PFSK-1 (cell line): ENCODE results near the gene KCNQ5.

Source experiments
- FOXP2 ChIP-seq: optimal IDR thresholded peaks from 2 replicates; pipeline ENCODE3; 2011; ENCODE audit warnings: borderline replicate concordance, control low read depth, inconsistent platforms; ENCODE audit not compliant: insufficient read depth; ENCODE audit errors: extremely low read length, extremely low read depth
- POLR2AphosphoS5 ChIP-seq: IDR thresholded peaks from 2 replicates; pipeline ENCODE4 v1.6.1; 2012; ENCODE audit warnings: low read depth, mild to moderate bottlenecking, control low read depth, low read length, moderate library complexity
- REST ChIP-seq, 2 experiments: IDR thresholded peaks; 2 replicates each; pipeline versions ENCODE4 v1.6.1 to v1.8.0; 2011 to 2012; ENCODE audit warnings: low read depth in 2 of 2, low read length in 2 of 2, control low read depth in 1 of 2, inconsistent platforms in 1 of 2, mild to moderate bottlenecking in 1 of 2, moderate library complexity in 1 of 2; ENCODE audit not compliant: insufficient read depth in 1 of 2
- SIN3A ChIP-seq: IDR thresholded peaks from 2 replicates; pipeline ENCODE4 v1.6.1; 2012; ENCODE audit warnings: mild to moderate bottlenecking, low read length, moderate library complexity, borderline replicate concordance; ENCODE audit not compliant: insufficient read depth
- TAF1 ChIP-seq: IDR thresholded peaks from 2 replicates; pipeline ENCODE4 v1.6.1; 2012; ENCODE audit warnings: low read length, control low read depth, borderline replicate concordance; ENCODE audit not compliant: insufficient read depth

Gene KCNQ5

GRCh38 chr6:72925136-72925535, 303.3 kb downstream of the KCNQ5 start:
- TF ChIP-seq SIN3A (no peak), FOXP2 (no peak), TAF1 (no peak), POLR2AphosphoS5 (no peak), REST (IDR thresholded peaks at IDR 0.05; ENCODE audit: insufficient read depth in 1 of 2, low read depth in 2 of 2, low read length in 2 of 2) (no peak)

GRCh38 chr6:72930556-72931132, 308.8 kb downstream of the KCNQ5 start:
- TF ChIP-seq REST (IDR thresholded peaks at IDR 0.05; ENCODE audit: insufficient read depth in 1 of 2, low read depth in 2 of 2, low read length in 2 of 2) (no peak), TAF1 (no peak), SIN3A (no peak), FOXP2 (no peak), POLR2AphosphoS5 (no peak)

DNA sequence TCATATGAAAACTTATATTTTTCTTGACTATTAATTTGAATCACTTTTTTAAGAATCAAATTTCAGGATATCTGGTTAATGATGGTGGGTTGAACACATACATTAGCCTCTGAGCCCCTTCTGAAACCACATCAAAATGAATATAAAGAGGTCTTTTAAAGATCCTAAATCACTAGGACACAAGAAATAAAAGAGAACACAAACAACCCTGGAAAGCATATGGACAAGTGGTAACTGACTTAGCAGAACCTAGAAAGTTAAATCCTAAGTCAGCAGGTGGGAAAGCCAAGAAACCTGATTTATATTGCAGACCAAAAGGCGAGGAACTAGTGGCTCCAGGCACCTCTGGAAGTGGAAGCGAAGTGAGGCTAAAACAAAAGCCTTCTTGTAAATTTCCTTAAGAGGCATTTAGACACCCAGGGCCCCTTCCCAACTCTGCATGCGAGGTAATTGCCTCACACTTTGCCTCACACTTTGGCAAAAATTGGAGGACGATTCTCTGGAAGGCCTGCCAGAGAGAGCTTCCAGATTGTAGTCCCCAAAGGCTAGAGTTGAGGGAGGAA, 309.5 kb downstream of the KCNQ5 start:
- TF ChIP-seq FOXP2, result no peak
- TF ChIP-seq TAF1, result no peak
- TF ChIP-seq POLR2AphosphoS5, result no peak
- TF ChIP-seq REST (IDR thresholded peaks at IDR 0.05; ENCODE audit: insufficient read depth in 1 of 2, low read depth in 2 of 2, low read length in 2 of 2), result no peak
- no peak for TF ChIP-seq SIN3A

- TF ChIP-seq POLR2AphosphoS5 (no peak), SIN3A (no peak), TAF1 (no peak), REST (IDR thresholded peaks at IDR 0.05; ENCODE audit: insufficient read depth in 1 of 2, low read depth in 2 of 2, low read length in 2 of 2) (no peak), FOXP2 (no peak)
These were observed 311.4 kb downstream of the KCNQ5 start for GRCh38 chr6:72933233-72933632.
